A549 (cell line): ENCODE data around the gene TTN.

Experiments
- CBX8 ChIP-seq: fragments of 200-600 bp; sonication (generic); IDR thresholded peaks from 2 replicates; pipeline ENCODE4 v1.6.1; 2016
- ESRRA ChIP-seq: fragments of 150-350 bp; IDR thresholded peaks from 2 replicates; pipeline ENCODE4 v1.6.1; 2014; ENCODE audit warnings: mild to moderate bottlenecking, low read length, borderline replicate concordance
- GATA3 ChIP-seq: IDR thresholded peaks from 2 replicates; pipeline ENCODE4 v1.6.1; 2012; ENCODE audit warnings: borderline replicate concordance
- HEYL ChIP-seq: fragments of 250-450 bp; sonication (Bioruptor Pico); IDR thresholded peaks from 2 replicates; pipeline ENCODE4 v1.8.0; 2021; ENCODE audit warnings: mild to moderate bottlenecking, moderate library complexity
- MAFK ChIP-seq: fragments of 450-650 bp; IDR thresholded peaks from 2 replicates; pipeline ENCODE4 v1.6.1; 2014; ENCODE audit not compliant: partially characterized antibody
- MYC ChIP-seq: IDR thresholded peaks from 2 replicates; pipeline ENCODE4 v1.6.1; 2012; ENCODE audit warnings: mild to moderate bottlenecking, inconsistent platforms, low read length, improper control_type of control experiment, borderline replicate concordance
- POLR2A ChIP-seq: IDR thresholded peaks from 2 replicates; pipeline ENCODE4 v1.6.1; 2012; ENCODE audit warnings: mild to moderate bottlenecking, low read length
- RCOR1 ChIP-seq: fragments of 150-350 bp; IDR thresholded peaks from 2 replicates; pipeline ENCODE4 v1.6.1; 2014; ENCODE audit warnings: antibody characterized with exemption, low read length, low read depth
- RFX5 ChIP-seq: fragments of 450-650 bp; IDR thresholded peaks from 2 replicates; pipeline ENCODE4 v1.7.1; 2014; ENCODE audit warnings: antibody characterized with exemption, mild to moderate bottlenecking, moderate library complexity
- SREBF2 ChIP-seq: fragments of 450-650 bp; IDR thresholded peaks from 2 replicates; pipeline ENCODE4 v1.6.1; 2014; ENCODE audit warnings: mild to moderate bottlenecking, moderate library complexity
- TP53 ChIP-seq: fragments of 250-450 bp; sonication (Bioruptor Pico); IDR thresholded peaks from 2 replicates; pipeline ENCODE4 v1.5.0; 2021; ENCODE audit warnings: mild to moderate bottlenecking, moderate library complexity
- TF ChIP-seq, protein P1 (sequence below): fragments of >200 bp; sonication (Bioruptor Twin); formaldehyde crosslinking; IDR thresholded peaks from 3 replicates; pipeline ENCODE4 v1.5.1; 2016
- TF ChIP-seq, protein P2 (sequence below): fragments of 450-650 bp; IDR thresholded peaks from 2 replicates; pipeline ENCODE4 v1.6.1; 2014; ENCODE audit warnings: antibody characterized with exemption
- TF ChIP-seq, protein P3 (sequence below): IDR thresholded peaks from 2 replicates; pipeline ENCODE4 v1.6.1; 2012

DNA sequence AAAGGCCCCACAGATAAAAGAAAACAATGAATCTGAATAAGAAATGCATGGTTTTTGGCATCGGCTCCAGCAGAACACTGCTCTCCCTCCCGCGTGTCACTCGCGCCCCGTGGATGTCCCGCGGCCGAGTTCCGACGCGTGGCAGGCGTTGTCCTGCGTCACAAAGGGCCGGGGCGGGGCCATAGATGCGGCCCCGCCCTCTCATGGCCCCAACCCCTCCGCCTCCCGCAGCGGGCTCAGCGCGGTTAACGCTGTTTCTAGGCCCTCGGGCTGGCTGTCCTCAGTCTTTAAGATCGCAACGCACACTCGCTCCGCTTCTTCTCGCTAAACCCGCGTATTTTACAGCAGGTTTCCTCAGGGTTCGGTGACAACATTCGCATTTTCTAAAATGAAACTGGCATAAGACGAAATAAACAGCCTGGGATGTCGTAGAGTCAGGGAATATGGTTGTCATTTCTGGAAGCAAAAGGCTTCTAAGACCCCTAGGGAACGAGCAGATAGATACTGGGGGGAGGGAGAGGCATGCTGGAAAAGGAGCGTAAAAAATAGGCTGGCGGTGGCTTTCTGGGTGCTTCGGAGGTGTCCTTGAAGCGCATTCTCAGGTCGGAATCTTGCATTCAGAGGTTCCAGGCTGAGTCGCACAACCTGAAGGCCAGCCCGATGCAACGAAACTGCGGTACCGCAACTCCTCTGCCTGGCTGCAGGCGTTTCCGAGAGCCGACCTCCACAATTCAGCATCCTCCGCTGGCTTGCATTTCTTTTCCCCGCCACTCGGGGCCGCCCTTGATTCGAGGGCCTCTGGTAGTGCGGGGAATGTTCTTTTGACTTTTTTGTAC, 328.6 kb downstream of the TTN start, which contains the start of gene FKBP7:
- TF ChIP-seq RCOR1 (no peak), POLR2A (peak; percentile 66), RFX5 (no peak), TP53 (CRISPR knock-in tag) (no peak), GATA3 (no peak), SREBF2 (no peak), HEYL (no peak), MAFK (no peak), MYC (peak; percentile 61; the same call in 1 of the 2 replicates), CBX8 (no peak), ESRRA (no peak)
- TF ChIP-seq, protein P1, sequence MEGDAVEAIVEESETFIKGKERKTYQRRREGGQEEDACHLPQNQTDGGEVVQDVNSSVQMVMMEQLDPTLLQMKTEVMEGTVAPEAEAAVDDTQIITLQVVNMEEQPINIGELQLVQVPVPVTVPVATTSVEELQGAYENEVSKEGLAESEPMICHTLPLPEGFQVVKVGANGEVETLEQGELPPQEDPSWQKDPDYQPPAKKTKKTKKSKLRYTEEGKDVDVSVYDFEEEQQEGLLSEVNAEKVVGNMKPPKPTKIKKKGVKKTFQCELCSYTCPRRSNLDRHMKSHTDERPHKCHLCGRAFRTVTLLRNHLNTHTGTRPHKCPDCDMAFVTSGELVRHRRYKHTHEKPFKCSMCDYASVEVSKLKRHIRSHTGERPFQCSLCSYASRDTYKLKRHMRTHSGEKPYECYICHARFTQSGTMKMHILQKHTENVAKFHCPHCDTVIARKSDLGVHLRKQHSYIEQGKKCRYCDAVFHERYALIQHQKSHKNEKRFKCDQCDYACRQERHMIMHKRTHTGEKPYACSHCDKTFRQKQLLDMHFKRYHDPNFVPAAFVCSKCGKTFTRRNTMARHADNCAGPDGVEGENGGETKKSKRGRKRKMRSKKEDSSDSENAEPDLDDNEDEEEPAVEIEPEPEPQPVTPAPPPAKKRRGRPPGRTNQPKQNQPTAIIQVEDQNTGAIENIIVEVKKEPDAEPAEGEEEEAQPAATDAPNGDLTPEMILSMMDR: peak; percentile 58
- TF ChIP-seq, protein P2, sequence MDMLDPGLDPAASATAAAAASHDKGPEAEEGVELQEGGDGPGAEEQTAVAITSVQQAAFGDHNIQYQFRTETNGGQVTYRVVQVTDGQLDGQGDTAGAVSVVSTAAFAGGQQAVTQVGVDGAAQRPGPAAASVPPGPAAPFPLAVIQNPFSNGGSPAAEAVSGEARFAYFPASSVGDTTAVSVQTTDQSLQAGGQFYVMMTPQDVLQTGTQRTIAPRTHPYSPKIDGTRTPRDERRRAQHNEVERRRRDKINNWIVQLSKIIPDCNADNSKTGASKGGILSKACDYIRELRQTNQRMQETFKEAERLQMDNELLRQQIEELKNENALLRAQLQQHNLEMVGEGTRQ: no peak
- TF ChIP-seq, protein P3, sequence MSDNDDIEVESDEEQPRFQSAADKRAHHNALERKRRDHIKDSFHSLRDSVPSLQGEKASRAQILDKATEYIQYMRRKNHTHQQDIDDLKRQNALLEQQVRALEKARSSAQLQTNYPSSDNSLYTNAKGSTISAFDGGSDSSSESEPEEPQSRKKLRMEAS: peak; percentile 86
